GM23338 (cell line): ENCODE measurements around the gene MXRA7. TPM values are rescaled to one million over a fixed set of nuclear protein-coding genes. Genes with fewer than 3 reads are reported as not detected.
A peak's percentile ranks its signal among the peaks of the same experiment; 100 is the strongest.

Experiments
- ATAC-seq: fragments of 200-7000 bp; cut with Tn5 transposase; 3 replicates; pipeline ENCODE4 v1.9.1; 2020
- DNase-seq: peaks from one replicate; pipeline ENCODE4 v3.0.0-alpha.2; 2015; ENCODE audit warnings: low spot score
- H2AFZ ChIP-seq: fragments of 200-600 bp; sonication (generic); 2 replicates; pipeline ENCODE4 v1.8.0; 2016; ENCODE audit warnings: antibody characterized with exemption, mild to moderate bottlenecking, moderate library complexity
- H3F3A ChIP-seq: fragments of 200-600 bp; sonication (generic); replicated peaks from 2 replicates; pipeline ENCODE4 v1.8.0; 2017; ENCODE audit warnings: antibody characterized with exemption, mixed run types, low read depth
- H3K27ac ChIP-seq: fragments of 200-600 bp; sonication (generic); 2 replicates; pipeline ENCODE4 v1.6.1; 2016; ENCODE audit warnings: low read depth
- H3K27me3 ChIP-seq: fragments of 200-600 bp; sonication (generic); 2 replicates; pipeline ENCODE4 v1.8.0; 2016; ENCODE audit warnings: mild to moderate bottlenecking, mixed run types, moderate library complexity; ENCODE audit not compliant: insufficient read depth
- H3K36me3 ChIP-seq: fragments of 200-600 bp; sonication (generic); 2 replicates; pipeline ENCODE4 v1.8.0; 2016; ENCODE audit warnings: mild to moderate bottlenecking; ENCODE audit not compliant: insufficient read depth
- H3K4me1 ChIP-seq: fragments of 200-600 bp; sonication (generic); 2 replicates; pipeline ENCODE4 v1.8.0; 2016; ENCODE audit warnings: mild to moderate bottlenecking, moderate library complexity; ENCODE audit not compliant: insufficient read depth
- H3K4me2 ChIP-seq: fragments of 200-600 bp; sonication (generic); 2 replicates; pipeline ENCODE4 v1.7.1; 2017; ENCODE audit warnings: mixed run types
- H3K4me3 ChIP-seq: fragments of 200-600 bp; sonication (generic); 2 replicates; pipeline ENCODE4 v1.6.1; 2016; ENCODE audit warnings: mixed run types
- H3K79me2 ChIP-seq: fragments of 200-600 bp; sonication (generic); replicated peaks from 2 replicates; pipeline ENCODE4 v1.8.0; 2017; ENCODE audit warnings: mild to moderate bottlenecking; ENCODE audit not compliant: insufficient read depth
- H3K9me2 ChIP-seq: fragments of 200-600 bp; sonication (generic); 2 replicates; pipeline ENCODE4 v1.8.0; 2017; ENCODE audit not compliant: insufficient read depth
- H4K20me1 ChIP-seq: fragments of 200-600 bp; sonication (generic); replicated peaks from 2 replicates; pipeline ENCODE4 v1.8.0; 2017; ENCODE audit warnings: mild to moderate bottlenecking; ENCODE audit not compliant: insufficient read depth
- H3K27ac Mint-ChIP-seq: 2 replicates; pipeline ENCODE4 v1.8.0; 2020; ENCODE audit warnings: inconsistent platforms, mild to moderate bottlenecking, moderate library complexity, mixed read lengths
- H3K27me3 Mint-ChIP-seq: 3 replicates; pipeline ENCODE4 v1.8.0; 2022; ENCODE audit warnings: low read depth, mild to moderate bottlenecking, moderate library complexity, mixed read lengths, inconsistent platforms; ENCODE audit not compliant: insufficient read depth, poor library complexity
- H3K36me3 Mint-ChIP-seq: 3 replicates; pipeline ENCODE4 v1.8.0; 2021; ENCODE audit warnings: low read depth, mild to moderate bottlenecking, inconsistent platforms, moderate library complexity, mixed read lengths
- H3K4me1 Mint-ChIP-seq: 3 replicates; pipeline ENCODE4 v1.8.0; 2020; ENCODE audit warnings: mild to moderate bottlenecking, inconsistent platforms, mixed read lengths
- H3K4me3 Mint-ChIP-seq: 3 replicates; pipeline ENCODE4 v1.8.0; 2021; ENCODE audit warnings: moderate library complexity, mild to moderate bottlenecking, inconsistent platforms, mixed read lengths
- H3K9me3 Mint-ChIP-seq: 3 replicates; pipeline ENCODE4 v1.8.0; 2020; ENCODE audit warnings: moderate library complexity, mild to moderate bottlenecking, inconsistent platforms, mixed read lengths
- CREB1 ChIP-seq: fragments of 250-450 bp; sonication (Bioruptor Pico); IDR thresholded peaks from 2 replicates; pipeline ENCODE4 v1.5.0; 2020; ENCODE audit warnings: low read depth, mild to moderate bottlenecking, moderate library complexity
- CTCF ChIP-seq, 2 experiments: fragments of 200-600 bp in 1 of 2; sonication (generic) in 1 of 2; conservative IDR thresholded peaks; 2 replicates each; pipeline versions ENCODE4 v1.5.1 to v1.6.1; 2016 to 2017; ENCODE audit warnings: antibody characterized with exemption in 2 of 2, low read depth in 2 of 2, mild to moderate bottlenecking in 2 of 2, moderate library complexity in 1 of 2
- EZH2phosphoT487 ChIP-seq: fragments of 200-600 bp; sonication (generic); IDR thresholded peaks from one replicate; pipeline ENCODE4 v1.8.1; 2018; ENCODE audit warnings: antibody characterized with exemption; ENCODE audit not compliant: unreplicated experiment
- NANOG ChIP-seq: IDR thresholded peaks from 2 replicates; pipeline ENCODE4 v1.6.1; 2016; ENCODE audit warnings: antibody characterized with exemption, borderline replicate concordance
- POLR2AphosphoS5 ChIP-seq: IDR thresholded peaks from 2 replicates; pipeline ENCODE4 v1.6.1; 2016; ENCODE audit warnings: antibody characterized with exemption, low read depth
- STAT1 ChIP-seq: IDR thresholded peaks from one replicate; pipeline ENCODE4 v1.6.1; 2016; ENCODE audit warnings: antibody characterized with exemption; ENCODE audit not compliant: unreplicated experiment
- ZNF114 ChIP-seq: fragments of 250-450 bp; sonication (Bioruptor Pico); IDR thresholded peaks from 2 replicates; pipeline ENCODE4 v1.5.0; 2020; ENCODE audit warnings: mild to moderate bottlenecking, moderate library complexity
- ZNF331 ChIP-seq: fragments of 250-450 bp; sonication (Bioruptor Pico); IDR thresholded peaks from 2 replicates; pipeline ENCODE4 v1.5.0; 2020; ENCODE audit warnings: low read depth, mild to moderate bottlenecking, moderate library complexity
- polyA plus RNA-seq: library from polyadenylated mRNA; unstranded; fragments of >200 nt; fragmentation: Nextera tagmentation; extraction: Ambion mirVana; gene quantifications from 2 replicates; pipeline ENCODE4 v1.2.1, GENCODE V29; 2016
- total RNA-seq: library from RNA; depleted of rRNA; stranded (reverse); fragments of >200 nt; shearing (Covaris generic); gene quantifications from 2 replicates; pipeline ENCODE4 v1.2.3, GENCODE V29; 2014
- TF ChIP-seq, protein P1 (sequence below): fragments of 250-450 bp; sonication (Bioruptor Pico); IDR thresholded peaks from 2 replicates; pipeline ENCODE4 v1.5.0; 2020; ENCODE audit warnings: mild to moderate bottlenecking, moderate library complexity

Gene MXRA7
- total and polyA plus RNA-seq, 2 experiments from 2014 or later, result 12.1 to 46.6 TPM

DNA sequence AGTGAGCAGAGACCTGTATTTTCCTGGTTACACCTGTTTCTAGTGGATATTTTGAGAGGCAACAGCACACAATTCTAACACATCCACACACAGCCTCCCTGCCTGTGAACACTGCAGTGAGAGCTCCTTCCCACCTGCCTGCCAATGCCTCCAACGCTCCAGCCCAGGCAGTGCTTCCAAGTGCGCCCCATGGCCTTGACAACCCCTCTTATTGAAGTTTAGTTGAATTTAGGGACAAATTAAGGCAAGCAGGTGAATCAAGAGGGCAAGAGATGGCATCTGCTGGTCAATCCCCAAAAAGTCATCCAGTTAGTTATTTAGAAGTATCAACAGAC lies 4.7 kb upstream of the MXRA7 start (continued):
- TF ChIP-seq, protein P1, sequence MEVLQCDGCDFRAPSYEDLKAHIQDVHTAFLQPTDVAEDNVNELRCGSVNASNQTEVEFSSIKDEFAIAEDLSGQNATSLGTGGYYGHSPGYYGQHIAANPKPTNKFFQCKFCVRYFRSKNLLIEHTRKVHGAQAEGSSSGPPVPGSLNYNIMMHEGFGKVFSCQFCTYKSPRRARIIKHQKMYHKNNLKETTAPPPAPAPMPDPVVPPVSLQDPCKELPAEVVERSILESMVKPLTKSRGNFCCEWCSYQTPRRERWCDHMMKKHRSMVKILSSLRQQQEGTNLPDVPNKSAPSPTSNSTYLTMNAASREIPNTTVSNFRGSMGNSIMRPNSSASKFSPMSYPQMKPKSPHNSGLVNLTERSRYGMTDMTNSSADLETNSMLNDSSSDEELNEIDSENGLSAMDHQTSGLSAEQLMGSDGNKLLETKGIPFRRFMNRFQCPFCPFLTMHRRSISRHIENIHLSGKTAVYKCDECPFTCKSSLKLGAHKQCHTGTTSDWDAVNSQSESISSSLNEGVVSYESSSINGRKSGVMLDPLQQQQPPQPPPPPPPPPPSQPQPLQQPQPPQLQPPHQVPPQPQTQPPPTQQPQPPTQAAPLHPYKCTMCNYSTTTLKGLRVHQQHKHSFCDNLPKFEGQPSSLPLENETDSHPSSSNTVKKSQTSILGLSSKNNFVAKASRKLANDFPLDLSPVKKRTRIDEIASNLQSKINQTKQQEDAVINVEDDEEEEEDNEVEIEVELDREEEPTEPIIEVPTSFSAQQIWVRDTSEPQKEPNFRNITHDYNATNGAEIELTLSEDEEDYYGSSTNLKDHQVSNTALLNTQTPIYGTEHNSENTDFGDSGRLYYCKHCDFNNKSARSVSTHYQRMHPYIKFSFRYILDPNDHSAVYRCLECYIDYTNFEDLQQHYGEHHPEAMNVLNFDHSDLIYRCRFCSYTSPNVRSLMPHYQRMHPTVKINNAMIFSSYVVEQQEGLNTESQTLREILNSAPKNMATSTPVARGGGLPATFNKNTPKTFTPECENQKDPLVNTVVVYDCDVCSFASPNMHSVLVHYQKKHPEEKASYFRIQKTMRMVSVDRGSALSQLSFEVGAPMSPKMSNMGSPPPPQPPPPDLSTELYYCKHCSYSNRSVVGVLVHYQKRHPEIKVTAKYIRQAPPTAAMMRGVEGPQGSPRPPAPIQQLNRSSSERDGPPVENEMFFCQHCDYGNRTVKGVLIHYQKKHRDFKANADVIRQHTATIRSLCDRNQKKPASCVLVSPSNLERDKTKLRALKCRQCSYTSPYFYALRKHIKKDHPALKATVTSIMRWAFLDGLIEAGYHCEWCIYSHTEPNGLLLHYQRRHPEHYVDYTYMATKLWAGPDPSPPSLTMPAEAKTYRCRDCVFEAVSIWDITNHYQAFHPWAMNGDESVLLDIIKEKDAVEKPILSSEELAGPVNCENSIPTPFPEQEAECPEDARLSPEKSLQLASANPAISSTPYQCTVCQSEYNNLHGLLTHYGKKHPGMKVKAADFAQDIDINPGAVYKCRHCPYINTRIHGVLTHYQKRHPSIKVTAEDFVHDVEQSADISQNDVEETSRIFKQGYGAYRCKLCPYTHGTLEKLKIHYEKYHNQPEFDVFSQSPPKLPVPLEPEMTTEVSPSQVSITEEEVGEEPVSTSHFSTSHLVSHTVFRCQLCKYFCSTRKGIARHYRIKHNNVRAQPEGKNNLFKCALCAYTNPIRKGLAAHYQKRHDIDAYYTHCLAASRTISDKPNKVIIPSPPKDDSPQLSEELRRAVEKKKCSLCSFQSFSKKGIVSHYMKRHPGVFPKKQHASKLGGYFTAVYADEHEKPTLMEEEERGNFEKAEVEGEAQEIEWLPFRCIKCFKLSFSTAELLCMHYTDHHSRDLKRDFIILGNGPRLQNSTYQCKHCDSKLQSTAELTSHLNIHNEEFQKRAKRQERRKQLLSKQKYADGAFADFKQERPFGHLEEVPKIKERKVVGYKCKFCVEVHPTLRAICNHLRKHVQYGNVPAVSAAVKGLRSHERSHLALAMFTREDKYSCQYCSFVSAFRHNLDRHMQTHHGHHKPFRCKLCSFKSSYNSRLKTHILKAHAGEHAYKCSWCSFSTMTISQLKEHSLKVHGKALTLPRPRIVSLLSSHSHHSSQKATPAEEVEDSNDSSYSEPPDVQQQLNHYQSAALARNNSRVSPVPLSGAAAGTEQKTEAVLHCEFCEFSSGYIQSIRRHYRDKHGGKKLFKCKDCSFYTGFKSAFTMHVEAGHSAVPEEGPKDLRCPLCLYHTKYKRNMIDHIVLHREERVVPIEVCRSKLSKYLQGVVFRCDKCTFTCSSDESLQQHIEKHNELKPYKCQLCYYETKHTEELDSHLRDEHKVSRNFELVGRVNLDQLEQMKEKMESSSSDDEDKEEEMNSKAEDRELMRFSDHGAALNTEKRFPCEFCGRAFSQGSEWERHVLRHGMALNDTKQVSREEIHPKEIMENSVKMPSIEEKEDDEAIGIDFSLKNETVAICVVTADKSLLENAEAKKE (CRISPR knock-in tag), result no peak
- no peak for TF ChIP-seq CREB1 (CRISPR knock-in tag)
- no peak for TF ChIP-seq STAT1

GRCh38 chr17:76714822-76715495 lies 4.2 kb upstream of the MXRA7 start:
- peaks cover 4% of the 10 kb centered on the region; the same call in 1 of the 2 replicates for H4K20me1 ChIP-seq
- Mint-ChIP-seq H3K27me3 (peaks cover 15% of the 10 kb centered on the region), H3K4me3 (no peak overlapping the region), H3K36me3 (peaks cover 37% of the 10 kb centered on the region), H3K27ac (no peak overlapping the region), H3K9me3 (no peaks in the 10 kb centered on the region), H3K4me1 (peaks cover 12% of the 10 kb centered on the region)
- no peaks in the 10 kb centered on the region for H3K9me2 ChIP-seq
- H3K27ac ChIP-seq, result peak overlapping the region; percentile 4; the same call in 1 of the 2 replicates
- H2AFZ ChIP-seq, result no peak overlapping the region
- no peak overlapping the region for H3K4me3 ChIP-seq
- peak; percentile 78 for DNase-seq
- H3K4me2 ChIP-seq, result no peak overlapping the region
- H3K4me1 ChIP-seq, result peaks cover 9% of the 10 kb centered on the region
- peaks cover 3% of the 10 kb centered on the region for H3K27me3 ChIP-seq
- H3K36me3 ChIP-seq, result peaks cover 22% of the 10 kb centered on the region
- ATAC-seq, result peak; percentile 10; the same call in 1 of the 3 replicates
- TF ChIP-seq ZNF331 (CRISPR knock-in tag) (no peak), POLR2AphosphoS5 (no peak), ZNF114 (CRISPR knock-in tag) (no peak), CTCF (conservative IDR thresholded peaks at IDR 0.05; ENCODE audit: low read depth in 2 of 2) (peak; percentile 80 to 95), STAT1 (no peak), NANOG (no peak), EZH2phosphoT487 (no peak)
- H3K79me2 ChIP-seq, result no peaks in the 10 kb centered on the region
- H3F3A ChIP-seq, result peaks cover 6% of the 10 kb centered on the region; the same call in 1 of the 2 replicates
